Measurements from ENCODE around the gene EGF.

GRCh38 chr4:110020646-110021443 lies 108.2 kb downstream of the EGF start:
- no peak for TF ChIP-seq FOSL2 (IDR thresholded peaks at IDR 0.05)
- no peak for TF ChIP-seq FOSL2 (CRISPR knock-in tag; IDR thresholded peaks at IDR 0.05)
- no peak for TF ChIP-seq CTCF (IDR thresholded peaks at IDR 0.05)
- TF ChIP-seq JUN (IDR thresholded peaks at IDR 0.05): no peak
- TF ChIP-seq POLR2A (IDR thresholded peaks at IDR 0.05; ENCODE audit: low read length): no peak
- no peak for TF ChIP-seq CEBPB (IDR thresholded peaks at IDR 0.05)
- TF ChIP-seq KDM1A (IDR thresholded peaks at IDR 0.05; ENCODE audit: low read depth): no peak
- TF ChIP-seq HES2 (IDR thresholded peaks at IDR 0.05): no peak
- TF ChIP-seq CHD4 (IDR thresholded peaks at IDR 0.05; ENCODE audit: borderline replicate concordance): no peak
- TF ChIP-seq EHF (CRISPR knock-in tag; IDR thresholded peaks at IDR 0.05): no peak
- TF ChIP-seq SREBF2 (IDR thresholded peaks at IDR 0.05): no peak
- TF ChIP-seq REST (IDR thresholded peaks at IDR 0.05): no peak
- TF ChIP-seq USF2 (IDR thresholded peaks at IDR 0.05): no peak
